Adrenal gland (tissue), 12 donors: ENCODE results near the gene PAQR9. TPM values are rescaled to one million over a fixed set of nuclear protein-coding genes. Genes with fewer than 3 reads are reported as not detected.
"Not testable (repeated sequence)": the region's sequence is repeated elsewhere in the genome, so short reads cannot be mapped to it uniquely, and the experiment has no call there.

Source experiments
- DNase-seq, 7 donors: peaks; one replicate each; pipeline ENCODE4 v3.0.0-alpha.2; 2019 to 2020
- H3K27ac ChIP-seq, 5 donors: fragments of 200-600 bp; sonication (generic) in 4 of 5; 1 replicate in 3 of 5; 2 replicates in 2 of 5; pipeline versions ENCODE4 v1.5.1 to v1.8.0; 2016 to 2020; ENCODE audit warnings: mild to moderate bottlenecking in 1 of 5
- H3K27me3 ChIP-seq: fragments of 200-600 bp; 2 replicates; pipeline ENCODE4 v1.8.0; 2021
- H3K36me3 ChIP-seq, 2 donors: fragments of 200-600 bp; replicated peaks in 1 of 2; 1 replicate in 1 of 2; 2 replicates in 1 of 2; pipeline versions ENCODE4 v1.5.1 to v1.8.0; 2018 to 2022
- H3K4me1 ChIP-seq, 2 donors: fragments of 200-600 bp; replicated peaks in 1 of 2; 1 replicate in 1 of 2; 2 replicates in 1 of 2; pipeline versions ENCODE4 v1.5.1 to v1.8.0; 2018 to 2021
- H3K4me3 ChIP-seq, 4 donors: fragments of 200-600 bp; sonication (generic) in 3 of 4; one replicate each; pipeline ENCODE4 v1.5.1; 2016 to 2018
- H3K9me3 ChIP-seq, 3 donors: fragments of 200-600 bp; sonication (generic) in 1 of 3; replicated peaks in 1 of 3; 1 replicate in 2 of 3; 2 replicates in 1 of 3; pipeline versions ENCODE4 v1.5.1 to v1.8.0; 2016 to 2021
- CTCF ChIP-seq, 6 experiments: fragments of 450-650 bp in 4 of 6; fragments of 200-600 bp in 2 of 6; sonication (generic) in 1 of 6; IDR thresholded peaks; 1 replicate in 5 of 6; 2 replicates in 1 of 6; pipeline versions ENCODE4 v1.5.1 to v1.8.0; 2016 to 2021; ENCODE audit warnings: antibody characterized with exemption in 6 of 6, mild to moderate bottlenecking in 2 of 6, moderate library complexity in 1 of 6
- POLR2A ChIP-seq, 2 donors: fragments of 450-650 bp; IDR thresholded peaks; one replicate each; pipeline ENCODE4 v1.6.1; 2017; ENCODE audit warnings: antibody characterized with exemption in 2 of 2, mild to moderate bottlenecking in 2 of 2, moderate library complexity in 1 of 2
- WGBS, 4 donors: extraction: QIAGEN DNeasy Blood & Tissue Kit in 2 of 4; methylation state at CpG; one replicate each; pipeline versions ENCODE4 v1.1.5 to v1.1.7; 2013 to 2017; 5-methylcytosine and 5-hydroxymethylcytosine counted together
- intact Hi-C, 2 donors: fragments of 100-400 bp; cut with DNase I; formaldehyde crosslinking; loops; one replicate each; pipeline versions ENCODE4 v1.14.1 to v1.15.0; 2022 to 2023
- polyA plus RNA-seq, 3 donors: library from polyadenylated mRNA; stranded (reverse); fragments of 200-250 nt in 2 of 3; fragments of 350-450 nt in 1 of 3; fragmentation: Illumina TruSeq in 1 of 3; extraction: RNeasy Lipid Tissue Mini Kit (QIAGEN cat#74804) in 1 of 3; gene quantifications; one replicate each; pipeline ENCODE4 v1.2.3, GENCODE V29; 2013 to 2014
- total RNA-seq, 9 donors: library from RNA; depleted of rRNA in 4 of 9; stranded (reverse); fragments of >200 nt in 4 of 9; fragments of 120-200 nt in 1 of 9; fragmentation: NEBNext Ultra II Directional in 1 of 9; extraction: Animal tissue kit (Norgen Biotek cat#: 25700) in 1 of 9; gene quantifications; one replicate each; pipeline versions ENCODE4 v1.1.0 to v1.2.4, GENCODE V29; 2013 to 2023
- donor health status: healthy with polysubstance abuse.
- donor health status: Bipolar disorder and iron deficiency.
- donor health status: DM: yes; HTN: yes; CAD: no.
- donor health status: DM: no; HTN: no; CAD: no.
- donor health status: DM: no; HTN: no; CAD: no.
- donor health status: DM: yes; HTN: yes; CAD: no.

The PAQR9 gene
- total and polyA plus RNA-seq, 12 donors: 0.13 to 3.7 (median 0.20) TPM; not detected in 6

DNA sequence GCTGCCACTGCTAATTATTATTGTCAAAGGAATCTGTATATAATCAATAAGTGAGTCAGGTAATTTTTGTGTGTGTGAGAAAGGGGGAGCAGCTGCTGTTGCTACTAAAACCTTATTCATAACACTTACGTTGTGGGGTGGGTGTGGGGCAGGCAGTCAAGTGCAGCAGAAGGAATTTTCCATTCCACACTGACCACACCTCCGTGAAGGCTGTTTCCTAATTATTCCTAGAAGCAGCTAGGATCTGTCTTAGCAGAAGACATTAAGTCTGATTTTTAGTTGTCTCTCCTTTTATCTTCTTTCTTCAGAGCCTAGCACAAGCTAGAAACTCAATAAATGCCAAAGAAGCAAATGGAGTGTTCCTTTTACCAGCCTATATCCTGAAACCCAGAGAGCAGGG is 33.9 kb upstream of the PAQR9 start:
- peak in 2 of 7 donors; percentile 21 to 57 for DNase-seq

GRCh38 chr3:142993958-142994442 is 30.5 kb upstream of the PAQR9 start:
- Histone ChIP-seq H3K36me3 (no peaks in the 10 kb centered on the region), H3K4me3 (no peak overlapping the region), H3K27me3 (no peaks in the 10 kb centered on the region), H3K4me1 (no peaks in the 10 kb centered on the region), H3K27ac (no peak overlapping the region), H3K9me3 (no peaks in the 10 kb centered on the region)
- peak; percentile 54 to 83 (median 69) for DNase-seq
- intact Hi-C loops: loop anchor here (5.0 to 10.0 kb wide), 5 partner anchors 59 to 409 kb away; no protein-coding TSS in a partner anchor
- TF ChIP-seq CTCF (IDR thresholded peaks at IDR 0.05) (peak; percentile 52 to 77 (median 68)), POLR2A (IDR thresholded peaks at IDR 0.05) (no peak)
- WGBS, 4 donors: 14 to 21% (median 15%) methylated on average over 4 of the region's 4 CpGs

More for the DNA sequence above, 33.9 kb upstream of the PAQR9 start:
- H3K36me3 ChIP-seq: no peaks in the 10 kb centered on the region
- H3K4me1 ChIP-seq: peaks cover 5 to 12% of the 10 kb centered on the region in 2 donors
- H3K27me3 ChIP-seq: no peaks in the 10 kb centered on the region
- H3K9me3 ChIP-seq: no peaks in the 10 kb centered on the region
- 37 to 44% (median 38%) methylated on average over 2 of the region's 2 CpGs for WGBS, 4 donors
- no peak overlapping the region for H3K4me3 ChIP-seq
- intact Hi-C loops: loop anchor here in 1 of 2 donors (10.0 kb wide), 2 partner anchors 63 to 413 kb away; no protein-coding TSS in a partner anchor
- TF ChIP-seq CTCF (IDR thresholded peaks at IDR 0.05) (no peak), POLR2A (IDR thresholded peaks at IDR 0.05) (no peak)
- no peak overlapping the region for H3K27ac ChIP-seq

- Histone ChIP-seq H3K4me1 (no peaks in the 10 kb centered on the region), H3K4me3 (no peak overlapping the region), H3K27me3 (no peaks in the 10 kb centered on the region), H3K9me3 (no peaks in the 10 kb centered on the region), H3K36me3 (no peaks in the 10 kb centered on the region), H3K27ac (no peak overlapping the region)
- WGBS, 4 donors: 78 to 84% (median 80%) methylated on average over 7 of the region's 7 CpGs
- no peak for TF ChIP-seq POLR2A (IDR thresholded peaks at IDR 0.05)
- no peak for TF ChIP-seq CTCF (IDR thresholded peaks at IDR 0.05)
- intact Hi-C loops: loop anchor here (5.0 to 10.0 kb wide), 5 partner anchors 58 to 408 kb away; no protein-coding TSS in a partner anchor
- DNase-seq: no peak
These were observed 28.8 kb upstream of the PAQR9 start for GRCh38 chr3:142992323-142992722.

DNA sequence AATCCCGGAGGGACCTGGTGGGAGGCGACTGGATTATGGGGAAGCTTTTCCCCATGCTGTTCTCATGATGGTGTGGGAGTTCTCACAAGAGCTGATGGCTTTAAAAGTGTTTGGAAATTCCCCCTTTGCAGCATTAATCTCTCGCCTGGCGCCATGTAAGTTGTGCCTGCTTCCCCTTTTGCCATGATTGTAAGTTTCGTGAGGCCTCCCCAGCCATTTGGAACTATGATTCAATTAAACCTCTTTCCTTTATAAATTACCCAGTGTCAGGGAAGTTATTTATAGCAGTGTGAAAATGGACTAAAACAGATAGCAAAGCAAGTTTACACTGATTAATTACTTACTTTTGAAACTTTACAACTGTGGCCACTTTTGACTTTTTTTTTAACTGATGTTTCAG is 27.2 kb upstream of the PAQR9 start:
- H3K9me3 ChIP-seq: no peaks in the 10 kb centered on the region
- TF ChIP-seq CTCF (IDR thresholded peaks at IDR 0.05): no peak
- no peak for TF ChIP-seq POLR2A (IDR thresholded peaks at IDR 0.05)
- DNase-seq: no peak
- 67 to 75% (median 71%) methylated on average over 5 of the region's 5 CpGs for WGBS, 4 donors
- no peaks in the 10 kb centered on the region for H3K27me3 ChIP-seq
- intact Hi-C loops: loop anchor here (5.0 to 10.0 kb wide), 5 partner anchors 56 to 406 kb away; no protein-coding TSS in a partner anchor
- no peak overlapping the region for H3K27ac ChIP-seq
- no peak overlapping the region for H3K4me3 ChIP-seq
- no peaks in the 10 kb centered on the region for H3K36me3 ChIP-seq
- H3K4me1 ChIP-seq: no peaks in the 10 kb centered on the region

- H3K27ac ChIP-seq, H3K4me1 ChIP-seq, H3K4me3 ChIP-seq, H3K9me3 ChIP-seq, DNase-seq, H3K36me3 ChIP-seq, H3K27me3 ChIP-seq: not testable (repeated sequence)
- intact Hi-C loops: loop anchor here in 1 of 2 donors (5.0 kb wide), 1 partner anchor 57 kb away; no protein-coding TSS in a partner anchor
- 94% methylated on average over 2 of the region's 3 CpGs; no CpG with 5 or more reads in 3 of the 4 donors for WGBS, 4 donors
These were observed 25.4 kb upstream of the PAQR9 start for GRCh38 chr3:142988826-142989225.

GRCh38 chr3:142988221-142988620 is 24.7 kb upstream of the PAQR9 start:
- not testable (repeated sequence) for H3K4me3 ChIP-seq, H3K36me3 ChIP-seq, H3K9me3 ChIP-seq, H3K27me3 ChIP-seq, H3K4me1 ChIP-seq, DNase-seq, H3K27ac ChIP-seq
- intact Hi-C loops: loop anchor here in 1 of 2 donors (5.0 kb wide), 1 partner anchor 56 kb away; no protein-coding TSS in a partner anchor
- WGBS, 4 donors: 71 to 92% (median 80%) methylated on average over 2 of the region's 2 CpGs
